GM19035 (cell line): ENCODE data around the gene GPAT3.
"Not testable (repeated sequence)": the region's sequence is repeated elsewhere in the genome, so short reads cannot be mapped to it uniquely, and the experiment has no call there.

Source experiments
- ATAC-seq: cut with Tn5 transposase; IDR thresholded peaks from one replicate; pipeline ENCODE4 v1.9.1; 2021; ENCODE audit not compliant: unreplicated experiment

The GPAT3 gene

GRCh38 chr4:83548151-83548905 lies 12.4 kb downstream of the GPAT3 start:
- peak; percentile 97 for ATAC-seq

GRCh38 chr4:83552083-83552482 lies 16.2 kb downstream of the GPAT3 start:
- ATAC-seq, result no peak

GRCh38 chr4:83552924-83553323 lies 17.0 kb downstream of the GPAT3 start:
- ATAC-seq, result peak; percentile 44

GRCh38 chr4:83556006-83556707 lies 20.2 kb downstream of the GPAT3 start:
- no peak for ATAC-seq

- no peak for ATAC-seq
Observed at GRCh38 chr4:83556816-83557215, 20.9 kb downstream of the GPAT3 start.

- ATAC-seq, result no peak
Observed at GRCh38 chr4:83558059-83558653, 22.2 kb downstream of the GPAT3 start.

GRCh38 chr4:83558680-83559079 lies 22.8 kb downstream of the GPAT3 start:
- ATAC-seq, result no peak

- ATAC-seq, result no peak
Observed at GRCh38 chr4:83560523-83560922, 24.6 kb downstream of the GPAT3 start.

GRCh38 chr4:83561381-83561780 lies 25.5 kb downstream of the GPAT3 start:
- ATAC-seq, result no peak

GRCh38 chr4:83563998-83564397 lies 28.1 kb downstream of the GPAT3 start:
- no peak for ATAC-seq

- no peak for ATAC-seq
Observed at GRCh38 chr4:83568062-83568461, 32.2 kb downstream of the GPAT3 start.

GRCh38 chr4:83569429-83569828 lies 33.5 kb downstream of the GPAT3 start:
- no peak for ATAC-seq

- no peak for ATAC-seq
Observed at GRCh38 chr4:83569987-83570386, 34.1 kb downstream of the GPAT3 start.

- ATAC-seq, result no peak
Observed at GRCh38 chr4:83572848-83573247, 36.9 kb downstream of the GPAT3 start.

- no peak for ATAC-seq
Observed at GRCh38 chr4:83574247-83574646, 38.3 kb downstream of the GPAT3 start.

- not testable (repeated sequence) for ATAC-seq
Observed at GRCh38 chr4:83576237-83576636, 40.3 kb downstream of the GPAT3 start.

- peak; percentile 80 for ATAC-seq
Observed at GRCh38 chr4:83581411-83582288, 45.7 kb downstream of the GPAT3 start.

- ATAC-seq, result no peak
Observed at GRCh38 chr4:83582289-83582785, 46.4 kb downstream of the GPAT3 start.

- no peak for ATAC-seq
Observed at GRCh38 chr4:83585982-83586508, 50.1 kb downstream of the GPAT3 start.

- no peak for ATAC-seq
Observed at GRCh38 chr4:83589279-83589678, 53.4 kb downstream of the GPAT3 start.

- ATAC-seq, result no peak
Observed at GRCh38 chr4:83591056-83591455, 55.1 kb downstream of the GPAT3 start.
